ENCODE results near the gene PROSER3.

DNA sequence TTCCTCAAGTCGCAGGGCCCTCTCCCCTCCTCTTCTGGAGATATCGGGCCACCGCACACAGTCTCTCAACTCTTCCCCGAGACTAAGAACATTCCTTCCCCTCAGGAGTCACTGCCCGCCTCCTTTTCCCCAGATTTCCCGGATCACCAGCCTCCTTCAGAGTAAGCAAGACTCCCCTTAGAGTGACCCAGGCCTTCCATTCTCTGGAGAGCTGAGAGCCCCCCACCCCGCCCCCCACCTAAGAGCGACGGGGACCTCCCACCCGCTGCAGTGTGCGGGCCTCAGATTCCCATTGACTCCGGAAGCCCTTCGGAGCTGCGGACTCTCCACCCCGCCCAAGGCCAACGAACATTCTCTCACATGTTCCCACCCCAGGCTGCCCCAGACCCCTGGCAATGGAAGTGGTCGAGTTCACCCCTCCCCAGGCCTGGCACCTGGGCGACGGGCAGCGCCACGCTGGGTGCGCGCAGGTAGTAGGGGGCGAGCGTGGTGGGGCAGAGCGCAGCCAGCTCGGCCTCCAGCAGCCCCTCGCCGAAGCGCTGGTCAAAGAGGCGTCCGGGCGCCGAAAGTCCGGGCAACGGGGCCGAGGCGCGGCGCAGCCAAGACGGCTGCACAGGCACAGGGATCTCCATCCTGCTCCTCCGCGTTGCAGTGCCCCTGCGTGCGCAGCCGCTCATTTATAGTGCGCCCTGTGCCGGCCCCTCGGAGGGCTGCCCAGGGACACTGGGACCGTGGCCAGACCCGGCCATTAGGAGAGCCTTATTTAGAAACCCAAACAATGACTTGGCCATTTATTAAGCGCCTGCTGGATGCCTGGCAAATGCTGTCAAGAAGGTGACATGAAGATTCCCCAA, 1.4 kb upstream of the PROSER3 start, which contains the start of gene HSPB6:
- TF ChIP-seq CTCF (IDR thresholded peaks at IDR 0.05): no peak
- peak; percentile 71 to 74 for TF ChIP-seq POLR2A (IDR thresholded peaks at IDR 0.05)

All from adrenal gland (tissue), 5 donors.